ENCODE measurements around the gene ITPR3.

ITPR3 gene

DNA sequence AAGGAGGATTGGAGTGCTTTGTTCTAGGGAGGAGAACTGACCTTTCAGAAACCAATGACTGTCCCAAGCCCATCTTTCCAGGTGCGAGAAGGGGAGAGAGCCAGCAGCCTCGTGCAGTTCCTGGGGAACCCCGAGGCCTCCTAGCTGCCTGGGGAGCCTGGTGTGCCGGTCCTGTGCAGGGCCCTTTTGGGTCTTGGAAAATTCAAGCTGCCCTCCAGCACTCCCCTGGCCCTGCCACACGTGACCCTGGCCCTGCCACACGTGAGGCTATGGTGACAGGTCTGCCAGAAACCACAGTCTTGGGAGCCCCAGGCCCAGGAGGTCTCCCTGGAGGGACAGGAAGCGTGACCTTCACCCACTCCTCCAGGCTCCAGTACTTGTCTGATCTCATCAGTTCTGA lies 109.9 kb downstream of the ITPR3 start:
- no peak overlapping the region for H3K27ac ChIP-seq
- H3K36me3 ChIP-seq (replicated peaks) = no peaks in the 10 kb centered on the region
- H3K27me3 ChIP-seq (replicated peaks) = peaks cover 2% of the 10 kb centered on the region
- DNase-seq = no peak
- H3K4me3 ChIP-seq (ENCODE audit: low read depth, low read length) = no peak overlapping the region
- TF ChIP-seq, protein P1, sequence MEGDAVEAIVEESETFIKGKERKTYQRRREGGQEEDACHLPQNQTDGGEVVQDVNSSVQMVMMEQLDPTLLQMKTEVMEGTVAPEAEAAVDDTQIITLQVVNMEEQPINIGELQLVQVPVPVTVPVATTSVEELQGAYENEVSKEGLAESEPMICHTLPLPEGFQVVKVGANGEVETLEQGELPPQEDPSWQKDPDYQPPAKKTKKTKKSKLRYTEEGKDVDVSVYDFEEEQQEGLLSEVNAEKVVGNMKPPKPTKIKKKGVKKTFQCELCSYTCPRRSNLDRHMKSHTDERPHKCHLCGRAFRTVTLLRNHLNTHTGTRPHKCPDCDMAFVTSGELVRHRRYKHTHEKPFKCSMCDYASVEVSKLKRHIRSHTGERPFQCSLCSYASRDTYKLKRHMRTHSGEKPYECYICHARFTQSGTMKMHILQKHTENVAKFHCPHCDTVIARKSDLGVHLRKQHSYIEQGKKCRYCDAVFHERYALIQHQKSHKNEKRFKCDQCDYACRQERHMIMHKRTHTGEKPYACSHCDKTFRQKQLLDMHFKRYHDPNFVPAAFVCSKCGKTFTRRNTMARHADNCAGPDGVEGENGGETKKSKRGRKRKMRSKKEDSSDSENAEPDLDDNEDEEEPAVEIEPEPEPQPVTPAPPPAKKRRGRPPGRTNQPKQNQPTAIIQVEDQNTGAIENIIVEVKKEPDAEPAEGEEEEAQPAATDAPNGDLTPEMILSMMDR (IDR thresholded peaks at IDR 0.05; ENCODE audit: low read depth, low read length, missing control alignments) = no peak
- in situ Hi-C loops (cut with HindIII; ENCODE audit: low pct_ligation_motif_present, low sequenced_read_pairs) = no loop called here

DNA sequence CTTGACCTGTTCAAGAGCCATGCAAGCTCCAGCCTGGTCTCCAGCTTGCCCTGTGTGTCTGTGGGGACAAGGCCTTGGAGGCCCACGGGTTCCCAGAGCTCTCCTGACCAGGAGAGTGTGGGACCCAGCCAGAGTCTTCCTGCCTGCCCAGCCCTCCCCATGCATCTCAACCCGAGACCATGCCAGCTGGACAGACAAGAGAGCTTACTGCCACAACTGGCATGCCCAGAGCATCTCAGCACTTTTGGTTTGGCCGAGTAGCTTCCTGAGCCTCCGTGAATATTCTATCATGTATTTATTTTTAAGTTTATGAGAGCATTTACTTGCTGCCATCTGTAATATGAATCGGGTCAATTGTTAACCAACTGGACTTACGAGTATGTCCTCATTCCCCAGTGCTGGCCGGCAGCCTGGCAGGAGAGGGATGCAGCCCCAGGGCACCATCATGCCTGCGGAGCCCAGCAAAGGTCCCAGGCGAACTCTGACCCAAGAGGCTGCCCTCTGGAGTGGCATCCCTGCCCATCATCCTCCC lies 110.7 kb downstream of the ITPR3 start:
- H3K36me3 ChIP-seq (replicated peaks) = no peaks in the 10 kb centered on the region
- in situ Hi-C loops (cut with HindIII; ENCODE audit: low pct_ligation_motif_present, low sequenced_read_pairs) = no loop called here
- no peaks in the 10 kb centered on the region for H3K27me3 ChIP-seq (replicated peaks)
- no peak overlapping the region for H3K27ac ChIP-seq
- no peak for DNase-seq
- no peak overlapping the region for H3K4me3 ChIP-seq (ENCODE audit: low read depth, low read length)
- TF ChIP-seq, protein P1 (IDR thresholded peaks at IDR 0.05; ENCODE audit: low read depth, low read length, missing control alignments) = no peak

DNA sequence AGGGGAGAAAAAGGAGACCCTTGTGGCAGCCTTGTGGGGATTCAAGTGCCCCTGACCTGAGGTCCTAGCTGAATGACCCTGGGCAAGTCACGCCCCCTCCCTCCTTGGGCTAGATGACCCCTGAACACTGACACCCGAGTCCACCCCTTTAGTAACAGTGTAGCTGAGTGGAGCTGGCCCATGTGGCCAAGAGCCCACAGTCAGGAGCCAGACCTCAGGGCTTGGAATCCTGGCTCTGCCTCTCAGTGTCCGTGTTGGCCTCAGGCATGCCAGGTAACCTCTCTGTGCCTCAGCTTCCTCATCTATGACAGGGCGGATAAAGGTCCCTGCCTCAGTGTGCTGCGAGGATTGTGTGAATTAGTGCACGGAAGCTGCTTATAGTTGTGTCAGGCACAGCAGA lies 111.3 kb downstream of the ITPR3 start:
- in situ Hi-C loops (cut with HindIII; ENCODE audit: low pct_ligation_motif_present, low sequenced_read_pairs) = no loop called here
- Histone ChIP-seq H3K4me3 (ENCODE audit: low read depth, low read length) (no peak overlapping the region), H3K27ac (no peak overlapping the region), H3K36me3 (replicated peaks) (no peaks in the 10 kb centered on the region), H3K27me3 (replicated peaks) (no peaks in the 10 kb centered on the region)
- DNase-seq = no peak
- TF ChIP-seq, protein P1 (IDR thresholded peaks at IDR 0.05; ENCODE audit: low read depth, low read length, missing control alignments) = no peak

DNA sequence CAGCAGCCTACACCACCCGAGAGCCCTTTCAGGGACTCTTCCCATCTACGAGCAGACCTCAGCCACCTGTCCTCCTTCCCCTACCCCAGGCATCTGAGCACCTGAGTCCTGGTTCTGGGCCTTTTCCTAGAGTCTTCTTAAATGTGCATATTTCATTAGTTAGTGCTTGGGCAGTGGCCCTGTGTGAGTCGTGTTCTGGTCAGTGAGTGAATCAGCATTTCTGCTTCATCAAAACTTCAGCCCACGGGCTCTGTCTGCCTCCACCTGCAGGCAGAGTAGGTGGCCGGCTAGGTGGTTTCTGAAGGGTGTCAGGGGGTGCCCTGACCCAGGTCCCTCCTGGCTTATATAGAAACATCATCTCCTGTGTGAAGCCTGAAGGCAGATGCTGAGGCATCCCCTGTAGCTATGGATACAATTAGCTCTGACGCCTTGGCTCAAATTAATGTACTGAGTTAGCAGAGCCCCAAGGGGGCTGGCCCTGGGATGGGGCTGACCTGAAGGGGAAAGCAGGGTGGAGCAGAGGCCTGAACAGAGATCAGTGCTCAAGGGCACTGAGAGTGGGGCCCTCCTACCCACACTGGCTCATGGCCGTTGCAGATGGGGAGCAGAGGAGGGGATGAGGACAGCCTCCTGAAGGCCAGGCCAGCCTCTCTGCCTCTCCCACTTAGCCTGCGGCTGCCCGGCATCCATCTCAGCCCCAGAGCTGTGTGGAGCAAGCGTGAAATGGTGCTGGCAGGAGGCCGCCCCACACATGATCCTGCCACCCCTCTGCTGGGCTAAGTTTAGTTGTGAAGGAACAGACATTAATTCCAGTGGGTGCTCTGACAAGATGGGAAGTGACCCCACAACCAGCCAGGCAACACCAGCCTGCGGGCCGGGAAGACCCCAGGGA lies 111.9 kb downstream of the ITPR3 start:
- DNase-seq = no peak
- no peaks in the 10 kb centered on the region for H3K36me3 ChIP-seq (replicated peaks)
- TF ChIP-seq, protein P1 (IDR thresholded peaks at IDR 0.05; ENCODE audit: low read depth, low read length, missing control alignments) = no peak
- no peak overlapping the region for H3K27ac ChIP-seq
- H3K4me3 ChIP-seq (ENCODE audit: low read depth, low read length) = no peak overlapping the region
- no peaks in the 10 kb centered on the region for H3K27me3 ChIP-seq (replicated peaks)
- in situ Hi-C loops (cut with HindIII; ENCODE audit: low pct_ligation_motif_present, low sequenced_read_pairs) = no loop called here

DNA sequence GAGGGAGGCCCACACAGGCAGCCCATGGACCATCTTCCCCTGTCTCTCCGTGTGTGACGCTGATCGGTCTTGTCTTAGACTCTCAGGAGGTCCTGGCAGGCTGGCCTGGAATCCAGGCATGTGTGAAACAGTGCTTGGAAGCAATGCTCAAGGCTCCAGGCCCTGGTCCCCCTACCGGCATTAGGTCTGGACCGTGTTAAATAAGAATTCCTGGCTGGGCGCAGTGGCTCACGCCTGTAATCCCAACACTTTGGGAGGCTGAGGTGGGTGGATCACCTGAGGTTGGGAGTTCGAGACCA lies 112.5 kb downstream of the ITPR3 start:
- in situ Hi-C loops (cut with HindIII; ENCODE audit: low pct_ligation_motif_present, low sequenced_read_pairs) = no loop called here
- TF ChIP-seq, protein P1 (IDR thresholded peaks at IDR 0.05; ENCODE audit: low read depth, low read length, missing control alignments) = no peak
- H3K27ac ChIP-seq = no peak overlapping the region
- DNase-seq = no peak
- H3K36me3 ChIP-seq (replicated peaks) = no peaks in the 10 kb centered on the region
- no peaks in the 10 kb centered on the region for H3K27me3 ChIP-seq (replicated peaks)
- H3K4me3 ChIP-seq (ENCODE audit: low read depth, low read length) = no peak overlapping the region

All from brain microvascular endothelial cell (primary cell).